Tibial nerve (tissue), 4 donors: ENCODE measurements around the gene CASKIN1.
A peak's percentile ranks its signal among the peaks of the same experiment; 100 is the strongest.

Experiments
- CTCF ChIP-seq, 5 experiments: fragments of 200-600 bp in 3 of 5; fragments of 450-650 bp in 2 of 5; sonication (generic) in 3 of 5; IDR thresholded peaks; one replicate each; pipeline ENCODE4 v1.5.1; 2016 to 2019; ENCODE audit warnings: antibody characterized with exemption in 5 of 5, mild to moderate bottlenecking in 3 of 5, moderate library complexity in 2 of 5
- EP300 ChIP-seq, 2 donors: sonication (generic); formaldehyde crosslinking; IDR thresholded peaks; one replicate each; pipeline ENCODE4 v1.6.1; 2017; ENCODE audit warnings: antibody characterized with exemption in 2 of 2, mild to moderate bottlenecking in 1 of 2
- POLR2A ChIP-seq, 2 donors: fragments of 450-650 bp; IDR thresholded peaks; one replicate each; pipeline ENCODE4 v1.6.1; 2017; ENCODE audit warnings: antibody characterized with exemption in 2 of 2, mild to moderate bottlenecking in 2 of 2, moderate library complexity in 2 of 2

DNA sequence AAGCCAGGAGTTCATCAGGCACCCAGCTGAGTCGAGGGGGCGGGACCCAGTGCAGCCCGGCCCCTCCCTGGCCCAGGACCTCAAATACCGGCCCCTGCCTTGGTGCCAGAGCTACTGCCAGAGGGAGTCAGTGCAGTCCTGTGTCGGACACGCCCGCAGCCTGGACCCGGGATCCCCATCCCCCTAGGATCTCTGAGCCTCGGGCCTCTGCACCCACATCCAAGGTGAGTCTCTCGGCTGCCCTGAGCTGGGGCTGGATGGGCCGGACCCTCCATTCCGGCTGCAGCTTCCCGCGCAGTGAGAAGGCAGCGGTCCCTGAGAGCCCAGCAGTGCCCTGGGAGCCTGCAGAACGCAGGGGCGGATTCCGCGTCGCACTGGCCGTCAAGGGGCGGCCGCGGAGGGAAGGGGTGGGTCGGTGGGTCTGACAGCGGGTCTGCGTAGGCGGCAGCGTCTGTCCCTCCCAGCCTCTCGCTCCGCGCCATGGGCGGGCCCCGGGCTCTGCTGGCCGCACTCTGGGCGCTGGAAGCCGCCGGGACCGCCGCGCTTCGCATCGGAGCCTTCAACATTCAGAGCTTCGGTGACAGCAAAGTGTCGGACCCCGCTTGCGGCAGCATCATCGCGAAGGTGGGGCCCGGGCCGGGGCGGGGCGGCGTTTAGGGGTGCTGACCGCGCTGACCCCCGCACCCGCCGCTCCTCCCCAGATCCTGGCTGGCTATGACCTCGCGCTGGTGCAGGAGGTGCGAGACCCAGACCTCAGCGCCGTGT lies 40.1 kb upstream of the CASKIN1 start, which contains the start of gene DNASE1L2:
- TF ChIP-seq CTCF (IDR thresholded peaks at IDR 0.05) (no peak), POLR2A (IDR thresholded peaks at IDR 0.05) (no peak), EP300 (IDR thresholded peaks at IDR 0.05) (peak in 1 of 2 donors; percentile 22)
